NOMO-1 treated with DMSO at 0.1 percent for 48 hours (cell line): ENCODE data around the gene CALHM4.

ENCODE experiments used
- DNase-seq: peaks from one replicate; lab custom pipeline; 2025; ENCODE audit not compliant: unreplicated experiment; lab: John Stamatoyannopoulos, UW

Gene CALHM4, protein sequence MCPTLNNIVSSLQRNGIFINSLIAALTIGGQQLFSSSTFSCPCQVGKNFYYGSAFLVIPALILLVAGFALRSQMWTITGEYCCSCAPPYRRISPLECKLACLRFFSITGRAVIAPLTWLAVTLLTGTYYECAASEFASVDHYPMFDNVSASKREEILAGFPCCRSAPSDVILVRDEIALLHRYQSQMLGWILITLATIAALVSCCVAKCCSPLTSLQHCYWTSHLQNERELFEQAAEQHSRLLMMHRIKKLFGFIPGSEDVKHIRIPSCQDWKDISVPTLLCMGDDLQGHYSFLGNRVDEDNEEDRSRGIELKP

DNA sequence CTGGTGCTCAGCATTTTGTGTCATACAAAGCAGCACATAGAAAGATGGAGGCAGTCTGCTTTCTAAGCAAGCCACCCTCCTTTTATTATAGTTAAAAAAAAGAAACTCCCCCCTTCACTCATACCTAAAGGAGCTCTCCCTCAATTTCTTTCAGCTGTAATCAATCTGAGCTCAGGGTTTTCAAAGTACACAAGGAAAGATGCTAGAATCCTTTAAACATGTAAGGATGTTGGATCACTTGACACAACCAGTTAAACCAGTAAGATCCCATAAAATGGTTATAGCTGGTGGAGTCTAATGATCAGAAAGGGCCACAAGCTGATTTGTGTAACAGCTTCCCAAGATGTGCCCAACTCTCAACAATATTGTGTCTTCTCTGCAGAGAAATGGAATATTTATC, at the start of gene CALHM4:
Gene CALHM4, plus strand, starts transcription at position 301 of the 400 bp plus-strand sequence. Its CDS starts 43 bp downstream, at position 344.
- no peak for DNase-seq

DNA sequence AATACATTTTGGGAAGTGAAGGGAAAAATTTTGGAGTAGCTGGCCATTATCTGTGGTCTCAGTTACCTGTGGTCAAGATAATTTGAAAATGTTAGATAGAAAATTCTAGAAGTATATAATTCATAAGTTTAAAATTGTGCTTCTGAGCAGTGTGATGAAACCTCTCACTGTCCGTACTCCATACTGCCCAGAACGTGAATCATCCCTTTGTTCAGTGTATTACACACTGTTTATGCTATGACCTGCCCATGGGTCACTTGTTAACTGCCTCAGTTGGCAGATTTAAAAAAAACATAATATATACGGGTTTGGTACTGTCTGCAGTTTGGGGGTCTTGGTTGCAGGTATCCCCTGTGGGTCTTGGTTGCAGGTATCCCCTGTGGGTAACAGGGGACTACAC, 46.2 kb upstream of the CALHM4 start:
- no peak for DNase-seq

DNA sequence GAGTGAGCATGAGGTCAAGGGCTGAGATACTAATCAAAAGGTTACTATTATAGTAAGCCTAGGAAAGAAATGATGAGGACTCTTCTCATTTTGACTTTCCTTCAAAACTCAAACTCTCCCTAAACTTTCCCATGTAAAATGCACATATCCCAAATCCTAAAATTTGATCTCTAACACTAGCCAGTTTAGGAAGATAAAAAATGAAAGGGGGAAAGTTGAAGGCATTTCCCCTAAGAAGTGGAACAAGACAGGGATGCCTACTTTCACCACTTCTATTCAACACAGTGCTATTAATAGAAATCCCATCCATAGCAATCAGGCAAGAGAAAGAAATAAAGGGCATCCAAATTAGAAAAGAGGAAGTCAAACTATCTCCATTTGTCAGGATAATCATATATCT, 45.0 kb upstream of the CALHM4 start:
- no peak for DNase-seq

DNA sequence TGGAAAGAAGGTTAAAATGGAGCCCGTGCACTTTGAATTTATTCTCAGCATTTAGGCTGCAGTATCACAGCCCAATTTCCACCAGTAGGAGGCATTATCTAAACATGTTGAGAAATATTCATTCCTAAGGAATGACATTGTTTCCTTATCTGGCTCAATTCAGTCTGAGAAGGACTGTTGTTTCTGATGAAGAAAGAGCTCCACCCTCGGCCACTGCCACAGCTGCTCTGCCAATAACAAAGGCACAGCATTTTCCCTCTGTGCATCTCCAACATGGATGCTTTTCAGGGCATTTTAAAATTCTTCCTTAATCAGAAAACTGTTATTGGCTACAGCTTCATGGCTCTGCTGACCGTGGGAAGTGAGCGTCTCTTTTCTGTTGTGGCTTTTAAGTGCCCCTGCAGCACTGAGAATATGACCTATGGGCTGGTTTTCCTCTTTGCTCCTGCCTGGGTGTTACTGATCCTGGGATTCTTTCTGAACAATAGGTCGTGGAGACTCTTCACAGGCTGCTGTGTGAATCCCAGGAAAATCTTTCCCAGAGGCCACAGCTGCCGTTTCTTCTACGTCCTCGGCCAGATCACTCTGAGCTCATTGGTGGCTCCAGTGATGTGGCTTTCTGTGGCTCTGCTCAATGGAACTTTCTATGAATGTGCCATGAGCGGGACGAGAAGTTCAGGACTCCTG, 42.0 kb upstream of the CALHM4 start, which contains the start of gene CALHM5:
Gene CALHM5, plus strand, starts transcription at position 216 of the 687 bp plus-strand sequence. Its CDS starts 58 bp downstream, at position 274.
- no peak for DNase-seq

DNA sequence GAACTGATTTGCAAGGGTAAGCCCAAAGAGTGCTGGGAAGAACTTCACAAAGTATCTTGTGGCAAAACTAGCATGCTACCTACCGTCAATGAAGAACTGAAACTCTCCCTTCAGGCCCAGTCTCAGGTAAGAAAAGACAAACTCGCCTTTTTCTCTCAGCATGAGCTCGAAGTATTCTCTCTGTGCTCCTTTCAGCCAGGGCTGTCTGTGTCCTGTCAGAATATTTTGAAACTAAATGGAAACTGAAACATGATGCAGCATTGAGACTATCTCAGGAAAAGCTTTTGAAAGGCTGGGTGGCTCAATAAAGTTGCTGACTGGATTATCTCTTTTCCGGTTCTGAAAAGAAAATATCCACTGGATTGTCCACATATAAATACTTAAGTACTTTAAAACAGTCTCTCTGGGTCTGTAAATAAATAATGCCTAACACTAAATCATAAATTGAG, 41.4 kb upstream of the CALHM4 start:
- no peak for DNase-seq

DNA sequence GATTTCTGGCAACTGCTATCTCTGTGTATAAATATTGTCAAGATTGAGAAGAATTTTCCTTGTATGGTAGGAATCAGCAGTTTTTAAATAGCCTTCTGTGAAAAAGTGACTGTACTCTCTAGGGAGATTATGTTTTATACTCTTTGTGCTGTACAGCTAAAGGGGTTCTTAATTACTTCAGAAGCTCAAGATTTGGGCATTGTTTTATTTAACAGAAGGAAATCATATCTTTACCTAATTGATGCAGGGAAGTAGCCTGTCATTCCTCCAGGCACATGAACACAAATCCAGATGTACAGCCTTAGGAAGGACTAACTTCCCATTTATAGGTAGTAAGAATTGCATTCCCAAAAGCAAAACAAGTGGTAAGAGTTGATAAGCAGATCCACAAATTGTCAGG, 40.8 kb upstream of the CALHM4 start:
- no peak for DNase-seq

DNA sequence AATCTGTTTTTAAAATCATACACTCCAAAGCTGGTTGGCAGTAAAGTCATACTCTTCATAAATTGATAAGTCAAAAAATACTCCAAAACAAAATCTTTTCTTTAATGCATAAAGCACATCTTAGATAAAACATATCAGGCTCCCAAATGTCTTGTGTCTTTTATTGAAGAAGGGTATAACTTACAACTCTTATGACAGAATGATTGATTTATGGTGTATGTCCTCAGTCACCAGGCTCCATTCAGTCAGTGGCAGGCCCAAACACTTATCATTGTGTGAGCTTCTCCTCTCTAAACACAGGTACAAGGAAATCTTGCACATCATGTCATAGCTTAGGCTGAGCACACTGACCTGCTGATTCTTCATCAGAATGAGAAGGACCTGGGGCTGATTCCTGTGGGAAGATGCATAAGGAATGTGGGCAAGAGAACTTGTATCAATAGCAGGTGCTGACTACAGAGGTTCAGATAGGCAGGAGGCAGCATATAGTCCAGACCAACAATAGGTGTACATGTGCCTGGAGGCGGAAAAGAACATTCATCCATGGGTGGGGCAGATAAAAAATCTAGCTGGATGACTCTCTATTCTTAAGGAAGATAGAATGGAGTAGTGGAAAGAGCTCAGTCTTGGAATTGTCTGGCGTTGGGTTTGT, 40.2 kb upstream of the CALHM4 start:
- no peak for DNase-seq

DNA sequence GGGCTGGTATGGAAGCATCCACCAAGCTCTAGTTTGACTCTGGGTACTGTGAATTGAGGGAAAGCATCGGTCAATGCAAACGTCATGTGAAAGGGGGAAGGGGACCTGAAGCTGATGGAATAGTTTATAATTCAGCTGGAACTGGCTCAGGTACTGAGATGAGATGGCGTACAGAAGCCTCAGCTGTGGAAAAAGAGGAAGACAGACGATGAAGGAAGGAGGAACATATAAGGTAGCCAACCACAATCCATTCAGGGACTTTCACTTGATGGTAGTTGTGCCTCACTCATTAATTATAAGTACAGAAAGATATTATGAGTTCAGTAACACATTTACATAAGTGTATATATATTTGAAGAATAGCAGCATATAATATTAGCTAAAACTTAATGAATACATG, 39.4 kb upstream of the CALHM4 start:
- DNase-seq: peak; percentile 64

DNA sequence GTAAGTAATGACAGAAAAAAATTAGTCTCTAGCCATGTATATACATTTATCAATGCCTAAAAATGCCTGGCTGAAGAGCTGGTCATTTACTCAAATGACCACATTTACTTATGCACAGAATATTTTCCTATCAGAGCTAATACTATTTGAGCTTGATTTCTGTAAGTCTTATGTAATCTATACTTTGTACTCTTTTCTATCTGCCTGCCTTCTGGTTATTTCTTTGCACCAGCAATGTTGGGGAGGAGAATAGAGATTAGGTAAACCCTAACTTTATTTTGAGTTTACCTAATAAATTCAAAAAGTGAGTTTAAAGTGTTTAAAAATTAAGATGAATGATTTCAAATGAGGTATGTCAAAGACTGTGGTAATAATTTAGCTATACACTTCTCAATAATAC, 38.4 kb upstream of the CALHM4 start:
- DNase-seq: no peak

DNA sequence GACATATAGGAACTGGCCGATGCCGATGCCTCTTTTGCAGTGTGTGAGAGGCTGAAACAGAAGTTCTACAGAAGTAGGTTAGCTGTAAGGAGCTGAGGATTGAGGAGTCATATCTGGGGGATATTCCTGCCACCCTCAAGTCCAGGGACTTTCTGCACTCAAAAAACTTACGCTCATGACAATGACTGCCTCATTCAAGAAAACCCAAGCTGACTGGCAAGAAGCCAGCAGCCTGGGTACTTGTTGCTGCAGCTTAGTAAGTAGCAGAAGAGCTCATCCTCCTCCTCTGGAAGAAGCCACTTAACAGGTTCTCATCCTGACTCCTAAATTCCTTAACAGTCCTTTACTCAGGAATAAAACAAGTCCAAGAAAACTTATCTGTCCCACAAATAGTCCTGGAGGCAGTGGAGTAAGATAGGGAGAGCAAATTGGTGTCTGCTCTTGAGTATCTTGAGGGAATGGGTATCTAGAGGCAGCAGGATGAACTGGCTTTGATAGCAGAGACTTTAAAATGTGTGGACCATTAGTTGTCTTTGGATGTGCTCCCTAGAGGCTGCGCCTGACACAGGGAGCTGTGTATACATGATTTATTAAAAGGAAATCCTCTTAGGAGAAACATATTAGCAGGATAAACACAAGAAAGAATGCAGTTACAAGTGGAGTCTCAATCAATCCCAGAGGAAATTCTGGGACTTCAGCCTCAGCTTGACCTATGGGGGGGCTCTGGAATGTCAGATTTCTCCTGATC, 34.8 kb upstream of the CALHM4 start:
- DNase-seq: no peak

DNA sequence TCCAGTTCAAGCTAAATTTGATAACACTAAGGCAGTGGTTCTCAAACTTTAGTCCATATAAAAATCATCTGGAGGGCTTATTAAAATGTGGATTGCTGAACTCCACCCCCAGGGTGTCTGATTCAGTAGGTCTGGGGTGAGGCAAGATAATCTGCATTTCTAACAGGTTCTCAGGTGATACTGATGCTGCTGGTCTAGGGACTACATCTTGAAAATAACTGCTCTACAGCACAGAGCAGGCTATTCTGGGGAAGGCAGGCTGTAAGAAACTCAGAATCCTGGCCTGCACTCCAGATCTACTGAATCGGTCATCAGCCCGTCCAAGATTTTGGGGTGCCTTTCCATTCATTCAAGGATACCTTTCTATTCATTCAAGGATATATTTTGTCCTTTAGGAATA, 30.7 kb upstream of the CALHM4 start:
- no peak for DNase-seq

DNA sequence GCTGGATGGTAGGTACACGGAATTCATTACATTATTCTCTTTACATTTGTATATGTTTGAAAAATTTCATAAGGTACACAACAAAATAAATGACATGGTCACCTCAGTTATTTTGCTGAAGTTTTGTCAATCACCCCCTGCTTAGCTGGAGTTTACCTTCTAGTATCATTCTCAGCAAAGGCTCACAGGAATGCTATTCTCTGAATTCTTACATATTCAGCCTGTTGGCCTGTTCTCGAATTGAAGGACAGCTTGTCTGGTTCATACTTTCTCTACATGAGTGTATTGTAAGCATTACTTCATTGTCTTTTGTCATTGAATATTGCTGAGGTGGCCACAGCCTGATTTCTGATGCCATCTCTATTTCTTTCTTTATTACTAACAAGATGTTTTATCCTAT, 29.3 kb upstream of the CALHM4 start:
- DNase-seq: no peak

DNA sequence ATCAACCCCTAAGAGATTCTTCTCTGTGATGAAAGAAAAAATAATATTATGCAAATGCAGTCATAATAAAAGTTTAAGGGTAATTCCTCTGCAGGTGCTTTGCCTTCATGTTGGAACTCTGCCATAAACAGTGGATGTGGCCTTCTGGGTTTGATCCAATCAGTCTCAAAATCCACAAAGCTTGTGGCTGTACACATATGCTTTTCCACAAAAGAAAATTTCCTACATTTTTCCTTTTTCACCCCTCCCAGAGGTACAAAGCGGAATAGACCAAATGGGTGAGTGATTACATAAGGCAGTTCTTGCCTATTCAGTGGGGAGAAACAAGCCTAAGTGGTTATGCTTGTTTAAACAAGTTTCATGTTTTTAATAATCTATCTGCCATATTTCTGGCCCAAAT, 25.4 kb upstream of the CALHM4 start:
- DNase-seq: no peak

DNA sequence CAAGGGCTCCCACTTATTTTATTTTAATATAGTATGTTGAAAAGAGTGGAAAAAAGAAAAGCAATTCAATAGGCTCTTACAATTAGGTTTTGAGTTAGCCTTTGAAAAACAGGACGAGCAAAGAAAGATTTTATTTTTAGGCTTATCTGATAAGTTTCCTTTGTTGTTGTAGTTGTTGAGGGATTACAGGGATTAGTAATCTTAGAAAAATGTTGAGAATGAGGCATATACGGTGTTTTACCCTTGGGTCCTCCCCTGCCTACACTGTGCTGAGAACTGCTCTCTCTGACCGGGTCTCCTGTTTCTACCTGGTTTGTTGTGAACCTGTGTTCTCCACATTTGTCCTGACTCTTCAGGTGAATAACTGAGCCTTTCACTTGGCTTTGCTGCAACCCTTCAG, 24.8 kb upstream of the CALHM4 start:
- DNase-seq: no peak

DNA sequence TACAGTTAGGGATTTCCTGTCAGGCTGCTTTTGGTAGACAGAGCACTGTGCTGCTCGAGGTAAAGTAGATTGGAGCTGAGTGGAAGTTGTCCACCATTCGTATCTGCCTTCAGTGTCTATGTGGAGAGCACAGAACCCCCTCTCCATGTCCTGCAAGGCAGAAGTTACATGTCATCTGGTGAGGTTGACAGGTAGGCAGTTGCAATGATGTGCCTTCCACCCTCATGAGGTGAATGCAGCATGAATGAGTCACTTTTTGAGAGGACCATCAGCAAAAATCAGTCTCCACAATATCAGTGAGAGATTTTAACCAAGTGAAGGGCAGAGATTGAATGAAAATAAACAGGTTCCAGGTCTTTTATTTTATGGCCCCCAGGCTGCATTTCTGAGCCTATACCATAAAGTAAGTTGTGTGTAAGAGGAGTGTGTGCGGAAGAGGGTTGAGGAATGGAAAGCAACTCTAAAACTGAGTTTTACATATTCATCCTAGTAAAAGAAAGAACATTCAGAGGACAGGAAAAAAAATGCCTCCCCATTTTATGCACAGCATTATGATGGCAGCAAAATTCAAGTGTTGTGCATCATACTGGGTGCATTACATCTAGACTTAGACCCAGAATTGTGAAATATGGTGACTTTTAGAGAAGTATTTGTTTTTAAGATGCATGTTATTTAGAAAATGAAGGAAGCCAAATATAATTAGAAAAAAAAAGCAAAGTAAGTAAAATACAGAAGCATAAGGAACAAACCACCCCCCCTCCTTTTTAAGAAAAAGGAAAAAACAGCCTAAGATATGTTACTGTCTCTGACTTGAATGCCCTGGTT, 23.9 kb upstream of the CALHM4 start:
- no peak for DNase-seq

DNA sequence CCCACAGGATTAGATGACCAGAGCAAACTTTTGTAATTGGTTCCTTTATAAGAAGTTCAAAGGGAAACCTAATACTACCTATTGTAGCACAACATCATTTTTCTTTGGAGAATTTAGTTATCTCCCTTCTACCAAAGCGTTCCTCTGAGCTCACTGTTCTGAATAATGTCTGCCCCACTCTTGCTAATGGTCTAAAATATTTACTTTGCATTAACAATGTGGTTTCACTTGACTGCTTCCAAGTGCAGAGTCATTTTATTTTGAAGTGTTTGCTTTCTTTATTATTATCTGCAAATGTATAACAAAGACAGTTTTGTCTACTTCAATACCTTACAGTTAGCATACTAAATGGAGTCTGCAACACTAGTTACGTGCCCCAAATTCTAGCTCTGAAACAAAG, 23.1 kb upstream of the CALHM4 start:
- no peak for DNase-seq

DNA sequence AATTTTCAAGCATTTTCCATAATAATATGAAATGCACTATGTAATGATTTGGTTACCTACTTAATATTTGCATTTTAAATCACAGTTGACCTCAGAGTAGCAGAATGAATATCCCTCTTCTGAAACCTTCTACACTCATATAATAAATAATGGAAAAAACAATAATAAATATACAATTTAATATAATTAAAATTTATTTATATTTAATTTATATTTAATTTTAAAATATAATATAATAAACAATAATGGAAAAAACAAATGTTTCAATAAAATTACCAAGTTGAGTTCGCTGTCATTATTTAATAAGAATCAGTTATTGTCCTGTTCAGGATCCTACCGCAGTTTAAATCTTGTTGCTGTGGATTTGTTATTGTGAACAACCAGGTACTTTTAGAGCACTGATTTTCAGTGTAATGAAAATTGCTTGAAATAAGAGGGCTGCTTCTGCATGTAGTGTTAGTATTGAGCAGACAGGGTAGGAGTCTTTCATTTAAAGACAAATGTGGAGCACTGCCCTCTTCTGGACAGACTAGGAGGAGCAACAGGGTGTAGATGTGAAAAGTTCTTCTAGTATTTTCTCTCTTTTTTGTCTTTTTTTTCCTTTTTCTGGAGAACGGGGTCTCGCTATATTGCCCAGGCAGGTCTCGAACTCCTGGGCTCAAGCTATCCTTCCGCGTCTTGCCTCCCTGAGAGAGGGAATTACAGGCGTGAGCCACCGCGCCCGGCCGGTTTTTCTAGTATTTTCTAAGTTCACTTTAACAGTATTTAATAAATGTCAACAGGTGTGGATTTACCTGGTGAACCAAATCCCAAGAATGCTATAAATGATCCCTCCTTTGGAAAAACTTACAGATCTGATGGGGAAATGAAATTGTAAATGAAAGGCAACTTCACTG, 21.6 kb upstream of the CALHM4 start:
- DNase-seq: peak; percentile 80

DNA sequence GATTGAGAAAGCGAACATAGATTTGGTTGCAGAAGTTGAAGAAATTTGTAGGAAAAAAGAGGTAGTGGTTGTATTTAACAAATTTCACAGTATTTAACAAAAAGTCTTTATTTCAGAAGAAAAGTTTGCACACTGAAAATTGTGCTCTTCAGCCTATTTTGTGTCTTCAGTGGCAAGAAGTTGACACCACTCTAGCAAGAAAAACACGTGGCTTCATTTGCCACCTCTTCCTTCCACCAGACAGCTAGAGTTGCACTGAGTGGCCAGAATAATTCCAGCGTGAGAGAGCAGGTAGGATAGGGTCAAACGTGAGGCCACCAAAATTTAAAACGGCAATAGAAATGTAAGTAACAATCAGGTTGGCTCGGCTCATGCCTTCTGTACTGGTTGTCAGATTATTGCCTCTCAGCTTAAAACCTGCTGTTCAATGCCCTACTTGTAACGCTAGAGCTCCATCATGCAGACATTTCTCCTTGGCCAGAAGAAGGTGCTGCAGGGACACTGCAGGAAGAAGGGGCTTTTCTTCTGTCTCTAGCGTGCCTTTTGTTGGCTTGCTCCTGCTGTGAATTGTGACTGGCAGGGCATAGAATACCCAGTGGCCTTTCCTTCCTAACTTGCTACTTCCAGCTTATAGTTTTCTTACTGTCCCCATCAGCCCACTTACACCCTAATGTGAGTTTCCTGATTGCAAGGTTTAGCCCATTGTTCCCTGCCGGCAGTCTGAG, 20.2 kb upstream of the CALHM4 start:
- peak; percentile 68 for DNase-seq

DNA sequence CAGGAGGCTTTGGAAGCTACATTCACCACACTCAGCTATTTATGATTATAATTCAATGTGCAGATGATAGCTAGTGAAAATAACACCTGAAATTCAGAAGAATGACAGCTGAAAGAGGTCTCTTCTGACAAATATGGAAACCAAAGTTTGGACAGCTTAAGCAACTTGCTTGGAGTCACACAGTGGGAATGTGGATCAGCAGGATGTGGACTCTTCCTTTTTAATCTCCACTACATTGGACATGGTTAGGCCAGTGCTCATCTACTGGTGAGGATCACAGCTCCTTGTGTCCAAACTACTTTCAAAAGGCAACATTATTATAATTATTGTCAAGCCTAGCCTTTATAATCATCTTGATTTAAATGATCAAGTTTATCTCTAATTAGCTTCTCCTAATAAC, 18.4 kb upstream of the CALHM4 start:
- no peak for DNase-seq
